Neural cell (in vitro differentiated cells): Measurements from ENCODE around the gene GNAT3.

Source experiments
- CTCF ChIP-seq: fragments of 450-650 bp; IDR thresholded peaks from 2 replicates; pipeline ENCODE4 v1.5.1; 2014; ENCODE audit warnings: antibody characterized with exemption, mild to moderate bottlenecking, moderate library complexity; ENCODE audit not compliant: poor library complexity, severe bottlenecking
- EP300 ChIP-seq: fragments of 450-650 bp; conservative IDR thresholded peaks from 2 replicates; pipeline ENCODE4 v1.6.1; 2014; ENCODE audit warnings: antibody characterized with exemption, mild to moderate bottlenecking, moderate library complexity; ENCODE audit not compliant: poor library complexity, severe bottlenecking
- EZH2 ChIP-seq: fragments of 200-600, 300-800 bp; shearing (Covaris generic), sonication (generic); IDR thresholded peaks from 2 replicates; pipeline ENCODE4 v1.6.1; 2014; ENCODE audit warnings: antibody characterized with exemption, low read length, borderline replicate concordance, mild to moderate bottlenecking; ENCODE audit not compliant: insufficient read depth, poor library complexity, severe bottlenecking
- MXI1 ChIP-seq: fragments of 450-650 bp; conservative IDR thresholded peaks from 2 replicates; pipeline ENCODE4 v1.6.1; 2014; ENCODE audit warnings: antibody characterized with exemption, mild to moderate bottlenecking; ENCODE audit not compliant: poor library complexity, severe bottlenecking
- POLR2AphosphoS5 ChIP-seq: IDR thresholded peaks from 2 replicates; pipeline ENCODE4 v1.6.1; 2012
- RAD21 ChIP-seq: fragments of 450-650 bp; conservative IDR thresholded peaks from 2 replicates; pipeline ENCODE4 v1.6.1; 2014; ENCODE audit warnings: antibody characterized with exemption, mild to moderate bottlenecking, moderate library complexity
- TAF1 ChIP-seq: IDR thresholded peaks from 2 replicates; pipeline ENCODE4 v1.6.1; 2012; ENCODE audit warnings: low read depth
- TF ChIP-seq, protein P1 (sequence below): IDR thresholded peaks from 2 replicates; pipeline ENCODE4 v1.6.1; 2012; ENCODE audit warnings: borderline replicate concordance

- TF ChIP-seq EZH2 (no peak), TAF1 (no peak), EP300 (no peak), POLR2AphosphoS5 (no peak), CTCF (no peak), RAD21 (no peak), MXI1 (no peak)
- TF ChIP-seq, protein P1, sequence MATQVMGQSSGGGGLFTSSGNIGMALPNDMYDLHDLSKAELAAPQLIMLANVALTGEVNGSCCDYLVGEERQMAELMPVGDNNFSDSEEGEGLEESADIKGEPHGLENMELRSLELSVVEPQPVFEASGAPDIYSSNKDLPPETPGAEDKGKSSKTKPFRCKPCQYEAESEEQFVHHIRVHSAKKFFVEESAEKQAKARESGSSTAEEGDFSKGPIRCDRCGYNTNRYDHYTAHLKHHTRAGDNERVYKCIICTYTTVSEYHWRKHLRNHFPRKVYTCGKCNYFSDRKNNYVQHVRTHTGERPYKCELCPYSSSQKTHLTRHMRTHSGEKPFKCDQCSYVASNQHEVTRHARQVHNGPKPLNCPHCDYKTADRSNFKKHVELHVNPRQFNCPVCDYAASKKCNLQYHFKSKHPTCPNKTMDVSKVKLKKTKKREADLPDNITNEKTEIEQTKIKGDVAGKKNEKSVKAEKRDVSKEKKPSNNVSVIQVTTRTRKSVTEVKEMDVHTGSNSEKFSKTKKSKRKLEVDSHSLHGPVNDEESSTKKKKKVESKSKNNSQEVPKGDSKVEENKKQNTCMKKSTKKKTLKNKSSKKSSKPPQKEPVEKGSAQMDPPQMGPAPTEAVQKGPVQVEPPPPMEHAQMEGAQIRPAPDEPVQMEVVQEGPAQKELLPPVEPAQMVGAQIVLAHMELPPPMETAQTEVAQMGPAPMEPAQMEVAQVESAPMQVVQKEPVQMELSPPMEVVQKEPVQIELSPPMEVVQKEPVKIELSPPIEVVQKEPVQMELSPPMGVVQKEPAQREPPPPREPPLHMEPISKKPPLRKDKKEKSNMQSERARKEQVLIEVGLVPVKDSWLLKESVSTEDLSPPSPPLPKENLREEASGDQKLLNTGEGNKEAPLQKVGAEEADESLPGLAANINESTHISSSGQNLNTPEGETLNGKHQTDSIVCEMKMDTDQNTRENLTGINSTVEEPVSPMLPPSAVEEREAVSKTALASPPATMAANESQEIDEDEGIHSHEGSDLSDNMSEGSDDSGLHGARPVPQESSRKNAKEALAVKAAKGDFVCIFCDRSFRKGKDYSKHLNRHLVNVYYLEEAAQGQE: no peak
These were observed 45.2 kb downstream of the GNAT3 start for GRCh38 chr7:80466636-80467035.
